HUES64 (cell line): ENCODE results near the gene SLCO6A1.
"Not testable (repeated sequence)": the region's sequence is repeated elsewhere in the genome, so short reads cannot be mapped to it uniquely, and the experiment has no call there.

Experiments used
- H3K27ac ChIP-seq: 2 replicates; pipeline ENCODE4 v1.7.0; 2013; ENCODE audit warnings: low read depth, low read length, inconsistent platforms
- H3K27me3 ChIP-seq: 2 replicates; pipeline ENCODE4 v1.6.1; 2013; ENCODE audit warnings: mild to moderate bottlenecking, low read length; ENCODE audit not compliant: insufficient read depth
- H3K36me3 ChIP-seq: 2 replicates; pipeline ENCODE4 v1.6.1; 2013; ENCODE audit warnings: mild to moderate bottlenecking, low read length; ENCODE audit not compliant: insufficient read depth
- H3K4me1 ChIP-seq: 2 replicates; pipeline ENCODE4 v1.6.1; 2013; ENCODE audit warnings: mild to moderate bottlenecking, low read length, moderate library complexity; ENCODE audit not compliant: insufficient read depth
- H3K4me3 ChIP-seq: 2 replicates; pipeline ENCODE4 v1.5.1; 2013; ENCODE audit warnings: mild to moderate bottlenecking, low read length, moderate library complexity
- H3K9ac ChIP-seq: 2 replicates; pipeline ENCODE4 v1.6.1; 2013; ENCODE audit warnings: mild to moderate bottlenecking, low read depth, low read length
- H3K9me3 ChIP-seq: 2 replicates; pipeline ENCODE4 v1.6.1; 2013; ENCODE audit warnings: low read depth, low read length; ENCODE audit not compliant: insufficient read depth
- WGBS: fragments of 150-250, 120-280 bp; methylation state at CpG from one replicate; pipeline ENCODE4 v1.1.7; 2013; ENCODE audit warnings: missing lambda C conversion rate; 5-methylcytosine and 5-hydroxymethylcytosine counted together

The SLCO6A1 gene

DNA sequence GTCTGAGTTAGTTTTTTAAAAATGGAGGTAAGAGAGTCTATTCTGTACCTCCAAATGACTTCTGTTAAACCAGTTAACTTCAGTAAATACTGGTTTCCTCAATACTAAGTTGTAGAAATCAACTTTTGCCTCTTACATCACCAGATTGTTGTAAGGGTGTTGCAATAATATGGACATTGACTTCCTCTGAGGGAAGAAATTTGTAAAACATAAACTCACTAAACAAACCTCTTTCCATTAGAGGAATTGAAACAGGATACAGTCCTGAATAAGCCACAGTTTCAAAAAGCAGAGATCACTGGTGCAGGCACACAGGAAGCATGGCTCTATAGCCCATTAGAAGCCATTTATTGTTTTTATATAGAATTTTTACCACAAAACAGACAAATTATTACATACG is 32.7 kb upstream of the SLCO6A1 start:
- no peaks in the 10 kb centered on the region for H3K27me3 ChIP-seq
- no peak overlapping the region for H3K4me3 ChIP-seq
- H3K27ac ChIP-seq = no peak overlapping the region
- H3K4me1 ChIP-seq = no peaks in the 10 kb centered on the region
- WGBS = no CpG with 5 or more reads among the region's 1 CpG
- H3K36me3 ChIP-seq = no peaks in the 10 kb centered on the region
- H3K9ac ChIP-seq = no peak overlapping the region
- no peaks in the 10 kb centered on the region for H3K9me3 ChIP-seq

- H3K4me3 ChIP-seq = no peak overlapping the region
- H3K27ac ChIP-seq = no peak overlapping the region
- no peak overlapping the region for H3K9ac ChIP-seq
- no peaks in the 10 kb centered on the region for H3K27me3 ChIP-seq
- no peaks in the 10 kb centered on the region for H3K4me1 ChIP-seq
- no peaks in the 10 kb centered on the region for H3K36me3 ChIP-seq
- WGBS = 95% methylated on average over 4 of the region's 4 CpGs
- H3K9me3 ChIP-seq = no peaks in the 10 kb centered on the region
These were observed 30.6 kb upstream of the SLCO6A1 start for GRCh38 chr5:102529447-102529846.

DNA sequence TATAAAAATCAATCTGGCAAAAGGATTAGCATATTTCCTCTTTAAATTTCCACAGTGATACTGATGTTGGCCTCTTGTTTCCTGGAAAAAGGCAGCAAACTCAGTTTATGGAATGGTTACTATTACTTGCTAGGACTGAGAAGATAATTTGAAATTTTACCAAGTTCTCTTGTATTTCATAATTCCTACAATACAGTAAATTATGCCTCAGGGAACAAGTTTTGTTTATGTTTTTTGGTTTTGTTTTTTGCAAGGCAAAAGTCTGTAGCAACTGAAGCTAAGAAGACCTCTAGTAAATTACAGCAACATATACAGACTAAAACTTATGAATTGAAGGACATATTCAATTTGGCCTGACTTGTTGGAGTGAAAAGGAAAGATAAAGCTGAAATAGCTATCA is 30.2 kb upstream of the SLCO6A1 start:
- Histone ChIP-seq H3K36me3 (no peaks in the 10 kb centered on the region), H3K4me1 (no peaks in the 10 kb centered on the region), H3K27ac (no peak overlapping the region), H3K9me3 (no peaks in the 10 kb centered on the region), H3K27me3 (no peaks in the 10 kb centered on the region), H3K9ac (no peak overlapping the region), H3K4me3 (no peak overlapping the region)

- no peak overlapping the region for H3K27ac ChIP-seq
- no peaks in the 10 kb centered on the region for H3K9me3 ChIP-seq
- no peak overlapping the region for H3K4me3 ChIP-seq
- no peak overlapping the region for H3K9ac ChIP-seq
- H3K27me3 ChIP-seq = no peaks in the 10 kb centered on the region
- H3K36me3 ChIP-seq = no peaks in the 10 kb centered on the region
- H3K4me1 ChIP-seq = no peaks in the 10 kb centered on the region
These were observed 29.8 kb upstream of the SLCO6A1 start for GRCh38 chr5:102528600-102528999.

DNA sequence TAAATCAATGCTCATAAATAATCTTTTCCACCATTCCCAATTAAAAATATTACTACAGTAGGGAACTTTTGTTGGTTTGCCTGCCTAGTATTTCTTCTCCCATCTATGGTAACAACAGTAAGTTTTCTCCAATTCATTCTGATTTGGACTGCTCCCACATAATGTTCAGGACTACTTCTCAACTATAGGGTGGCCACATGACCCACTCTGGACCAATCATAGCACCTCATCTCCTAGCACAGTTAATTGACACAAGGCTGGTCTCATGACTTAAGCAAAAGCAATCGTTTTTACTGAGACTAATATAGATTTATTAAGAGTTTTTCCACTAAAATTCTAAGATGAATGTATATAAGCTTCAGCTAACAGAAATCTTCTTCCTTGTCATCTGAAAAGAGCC is 28.7 kb upstream of the SLCO6A1 start:
- Histone ChIP-seq H3K9me3 (no peaks in the 10 kb centered on the region), H3K27me3 (no peaks in the 10 kb centered on the region), H3K27ac (no peak overlapping the region), H3K36me3 (no peaks in the 10 kb centered on the region), H3K4me3 (no peak overlapping the region), H3K4me1 (no peaks in the 10 kb centered on the region), H3K9ac (no peak overlapping the region)
- no CpG with 5 or more reads among the region's 1 CpG for WGBS

DNA sequence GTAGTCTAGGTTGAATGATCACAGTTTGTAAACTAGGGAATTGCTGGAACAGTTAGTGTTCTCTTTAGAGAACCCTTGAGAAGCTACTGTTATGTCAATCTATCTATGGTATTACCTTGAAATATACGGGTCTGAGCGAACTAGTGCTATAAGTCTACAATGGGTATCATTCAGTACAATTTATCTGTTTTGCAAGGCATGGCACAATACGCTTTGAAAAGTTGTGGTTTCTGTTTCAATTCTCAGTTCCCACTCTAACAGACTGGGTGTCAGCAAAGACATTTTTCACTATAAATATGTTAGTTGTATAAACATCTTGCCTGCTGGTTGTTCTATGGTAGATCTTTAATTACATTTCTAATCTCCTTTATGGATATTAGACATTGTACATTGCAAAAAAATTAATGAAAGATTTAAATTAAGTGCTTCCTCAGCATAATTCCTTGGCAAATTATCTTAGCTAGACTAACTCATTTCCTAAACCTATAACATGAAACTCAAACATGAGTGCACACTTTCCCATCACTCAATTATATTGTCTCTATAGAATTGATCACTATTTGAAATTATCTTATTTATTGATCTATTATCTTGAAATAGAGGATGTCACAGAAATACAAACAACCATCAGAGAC is 24.9 kb upstream of the SLCO6A1 start:
- H3K9me3 ChIP-seq = no peaks in the 10 kb centered on the region
- no peaks in the 10 kb centered on the region for H3K27me3 ChIP-seq
- no peaks in the 10 kb centered on the region for H3K36me3 ChIP-seq
- H3K4me1 ChIP-seq = no peaks in the 10 kb centered on the region
- H3K27ac ChIP-seq = no peak overlapping the region
- H3K4me3 ChIP-seq = no peak overlapping the region
- H3K9ac ChIP-seq = no peak overlapping the region
- WGBS = 90% methylated on average over 3 of the region's 3 CpGs

DNA sequence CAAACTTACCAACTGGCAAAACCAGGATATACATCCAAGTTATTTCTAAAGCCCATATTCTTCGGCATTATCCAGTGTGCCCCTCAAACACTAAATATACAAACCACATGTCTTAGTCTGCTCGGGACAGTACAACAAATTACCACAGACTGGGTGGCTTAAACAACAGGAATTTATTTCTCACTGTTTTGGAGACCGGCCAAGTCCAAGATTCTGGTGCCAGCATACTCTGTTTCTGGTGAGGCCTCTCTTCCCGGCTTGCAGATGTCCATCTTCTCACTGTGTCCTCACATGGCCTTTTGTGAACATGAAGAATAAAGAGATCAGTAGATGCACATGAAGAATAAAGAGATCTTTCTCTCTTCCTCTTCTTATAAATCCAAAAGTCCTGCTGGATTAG is 12.9 kb upstream of the SLCO6A1 start:
- no peaks in the 10 kb centered on the region for H3K4me1 ChIP-seq
- H3K27ac ChIP-seq = no peak overlapping the region
- H3K36me3 ChIP-seq = no peaks in the 10 kb centered on the region
- no peak overlapping the region for H3K4me3 ChIP-seq
- no peaks in the 10 kb centered on the region for H3K27me3 ChIP-seq
- WGBS = 89% methylated on average over 4 of the region's 4 CpGs
- no peak overlapping the region for H3K9ac ChIP-seq
- H3K9me3 ChIP-seq = no peaks in the 10 kb centered on the region

DNA sequence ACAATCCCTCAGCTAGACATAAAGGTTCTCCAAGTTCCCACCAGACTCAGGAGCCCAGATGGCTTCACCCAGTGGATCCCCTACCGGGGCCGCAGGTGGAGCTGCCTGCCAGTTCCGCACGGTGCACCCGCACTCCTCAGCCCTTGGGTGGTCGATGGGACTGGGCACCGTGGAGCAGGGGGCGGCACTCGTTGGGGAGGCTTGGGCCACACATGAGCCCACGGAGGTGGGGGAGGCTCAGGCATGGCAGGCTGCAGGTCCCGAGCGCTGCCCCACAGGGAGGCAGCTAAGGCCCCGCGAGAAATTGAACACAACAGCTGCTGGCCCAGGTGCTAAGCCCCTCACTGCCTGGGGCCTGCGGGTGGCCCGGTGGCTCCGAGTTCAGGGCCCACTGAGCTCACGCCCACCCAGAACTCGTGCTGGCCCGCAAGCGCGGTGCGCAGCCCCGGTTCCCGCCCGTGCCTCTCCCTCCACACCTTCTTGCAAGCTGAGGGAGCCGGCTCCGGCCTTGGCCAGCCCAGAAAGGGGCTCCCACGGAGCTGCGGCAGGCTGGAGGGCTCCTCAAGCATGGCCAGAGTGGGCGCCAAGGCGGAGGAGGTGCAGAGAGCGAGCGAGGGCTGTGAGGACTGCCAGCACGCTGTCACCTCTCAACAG is 7.4 kb downstream of the SLCO6A1 start:
- WGBS = 96% methylated on average over 35 of the region's 35 CpGs
- H3K27me3 ChIP-seq, H3K9ac ChIP-seq, H3K4me3 ChIP-seq, H3K27ac ChIP-seq, H3K36me3 ChIP-seq, H3K4me1 ChIP-seq, H3K9me3 ChIP-seq: not testable (repeated sequence)

DNA sequence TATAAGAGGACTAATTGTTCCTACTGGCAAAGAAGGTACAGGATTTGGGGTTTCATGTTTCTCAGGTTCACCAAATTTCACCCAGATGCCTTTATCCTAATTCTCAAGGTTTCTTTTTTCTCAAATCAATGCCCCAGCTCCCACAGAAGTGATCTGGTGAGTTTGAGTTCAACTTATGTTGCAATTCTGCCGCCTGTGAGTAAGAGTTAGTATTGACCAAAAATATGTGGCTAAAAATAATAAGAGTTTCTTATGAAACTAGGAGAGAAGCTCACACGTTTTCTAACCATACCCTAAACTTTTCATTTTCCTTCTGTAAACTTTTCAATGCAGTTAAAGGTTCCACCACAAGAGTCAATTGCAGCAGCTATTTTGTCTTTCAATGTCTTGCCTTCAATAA is 15.1 kb downstream of the SLCO6A1 start:
- no peaks in the 10 kb centered on the region for H3K4me1 ChIP-seq
- 85% methylated on average over 2 of the region's 2 CpGs for WGBS
- H3K27me3 ChIP-seq = no peaks in the 10 kb centered on the region
- H3K27ac ChIP-seq = no peak overlapping the region
- no peak overlapping the region for H3K9ac ChIP-seq
- H3K9me3 ChIP-seq = no peaks in the 10 kb centered on the region
- no peaks in the 10 kb centered on the region for H3K36me3 ChIP-seq
- no peak overlapping the region for H3K4me3 ChIP-seq

- Histone ChIP-seq H3K9me3 (no peaks in the 10 kb centered on the region), H3K27me3 (no peaks in the 10 kb centered on the region), H3K27ac (no peak overlapping the region), H3K9ac (no peak overlapping the region), H3K4me1 (no peaks in the 10 kb centered on the region), H3K36me3 (no peaks in the 10 kb centered on the region), H3K4me3 (no peak overlapping the region)
- 89% methylated on average over 1 of the region's 1 CpG for WGBS
These were observed 17.6 kb downstream of the SLCO6A1 start for GRCh38 chr5:102481054-102481715.

DNA sequence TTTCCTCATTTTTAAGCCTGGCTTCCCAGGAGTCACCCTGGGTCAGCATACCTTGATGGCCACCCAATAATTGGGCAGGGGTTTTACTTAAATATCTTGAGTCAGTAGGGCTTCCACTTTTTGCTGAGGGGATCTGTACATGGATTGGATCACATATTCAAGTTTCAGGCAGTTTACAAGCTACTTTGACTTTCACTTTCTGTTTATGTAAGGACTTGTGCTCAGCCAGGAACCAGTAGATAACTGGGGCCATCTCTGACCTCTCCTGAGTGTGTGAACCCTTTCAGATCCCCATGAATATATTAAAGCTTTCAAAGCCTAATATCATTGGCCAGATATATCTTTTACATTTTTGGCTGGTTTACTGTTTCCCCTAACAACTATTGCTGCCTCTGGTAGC is 45.1 kb downstream of the SLCO6A1 start:
- Histone ChIP-seq H3K27me3 (no peaks in the 10 kb centered on the region), H3K36me3 (no peaks in the 10 kb centered on the region), H3K4me3 (no peak overlapping the region), H3K4me1 (no peaks in the 10 kb centered on the region), H3K9me3 (0 out of 2 replicates have a peak, but pooled peaks cover 9% of the 10 kb centered on the region), H3K9ac (no peak overlapping the region), H3K27ac (no peak overlapping the region)
